WERI-Rb-1 (cell line): ENCODE results near the gene MYOM1.

ENCODE experiments used
- DNase-seq: peaks from one replicate; pipeline ENCODE4 v3.0.0-alpha.2; 2020
- H3K27ac ChIP-seq: fragments of 250-450 bp; sonication (Bioruptor Pico); 2 replicates; pipeline ENCODE4 v1.5.1; 2020; ENCODE audit warnings: mild to moderate bottlenecking, moderate library complexity
- H3K27me3 ChIP-seq: fragments of 250-450 bp; sonication (Bioruptor Pico); 2 replicates; pipeline ENCODE4 v1.5.1; 2021; ENCODE audit warnings: mild to moderate bottlenecking, low read depth, moderate library complexity; ENCODE audit not compliant: insufficient read depth, severe bottlenecking
- H3K36me3 ChIP-seq: fragments of 250-450 bp; sonication (Bioruptor Pico); 2 replicates; pipeline ENCODE4 v1.5.1; 2020; ENCODE audit warnings: mild to moderate bottlenecking, moderate library complexity
- H3K4me3 ChIP-seq: 2 replicates; pipeline ENCODE4 v1.5.1; 2011; ENCODE audit warnings: low read depth, mild to moderate bottlenecking, control low read depth, low read length
- H3K9me3 ChIP-seq: fragments of 250-450 bp; sonication (Bioruptor Pico); 2 replicates; pipeline ENCODE4 v1.5.1; 2021; ENCODE audit warnings: mild to moderate bottlenecking, moderate library complexity; ENCODE audit not compliant: severe bottlenecking
- TF ChIP-seq, protein P1 (sequence below): IDR thresholded peaks from 2 replicates; pipeline ENCODE4 v1.5.1; 2011; ENCODE audit warnings: low read depth, mild to moderate bottlenecking, control low read depth, inconsistent platforms, low read length

The MYOM1 gene

DNA sequence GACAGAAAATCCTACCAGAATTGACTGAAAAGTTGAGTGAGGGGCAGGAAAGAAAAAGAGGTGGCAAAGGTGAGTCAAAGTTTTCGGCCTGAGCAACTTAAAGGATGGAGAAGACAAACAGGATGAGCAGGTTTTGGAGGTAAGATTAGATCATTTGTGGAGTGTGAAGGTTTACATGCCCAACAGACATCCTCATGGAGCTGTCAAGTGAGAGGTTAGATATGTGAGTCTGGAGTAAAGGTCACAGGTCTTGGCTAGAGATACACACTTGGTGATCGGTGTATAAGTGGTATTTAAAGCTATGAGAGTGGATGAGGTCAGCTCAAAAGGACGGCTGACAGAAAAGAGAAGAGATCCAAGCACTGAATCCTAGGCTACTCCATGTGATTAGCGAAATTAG lies 16.7 kb upstream of the MYOM1 start:
- no peaks in the 10 kb centered on the region for H3K27me3 ChIP-seq
- H3K4me3 ChIP-seq = no peak overlapping the region
- no peaks in the 10 kb centered on the region for H3K36me3 ChIP-seq
- TF ChIP-seq, protein P1, sequence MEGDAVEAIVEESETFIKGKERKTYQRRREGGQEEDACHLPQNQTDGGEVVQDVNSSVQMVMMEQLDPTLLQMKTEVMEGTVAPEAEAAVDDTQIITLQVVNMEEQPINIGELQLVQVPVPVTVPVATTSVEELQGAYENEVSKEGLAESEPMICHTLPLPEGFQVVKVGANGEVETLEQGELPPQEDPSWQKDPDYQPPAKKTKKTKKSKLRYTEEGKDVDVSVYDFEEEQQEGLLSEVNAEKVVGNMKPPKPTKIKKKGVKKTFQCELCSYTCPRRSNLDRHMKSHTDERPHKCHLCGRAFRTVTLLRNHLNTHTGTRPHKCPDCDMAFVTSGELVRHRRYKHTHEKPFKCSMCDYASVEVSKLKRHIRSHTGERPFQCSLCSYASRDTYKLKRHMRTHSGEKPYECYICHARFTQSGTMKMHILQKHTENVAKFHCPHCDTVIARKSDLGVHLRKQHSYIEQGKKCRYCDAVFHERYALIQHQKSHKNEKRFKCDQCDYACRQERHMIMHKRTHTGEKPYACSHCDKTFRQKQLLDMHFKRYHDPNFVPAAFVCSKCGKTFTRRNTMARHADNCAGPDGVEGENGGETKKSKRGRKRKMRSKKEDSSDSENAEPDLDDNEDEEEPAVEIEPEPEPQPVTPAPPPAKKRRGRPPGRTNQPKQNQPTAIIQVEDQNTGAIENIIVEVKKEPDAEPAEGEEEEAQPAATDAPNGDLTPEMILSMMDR = no peak
- DNase-seq = no peak
- no peak overlapping the region for H3K27ac ChIP-seq
- H3K9me3 ChIP-seq = peaks cover 10% of the 10 kb centered on the region

DNA sequence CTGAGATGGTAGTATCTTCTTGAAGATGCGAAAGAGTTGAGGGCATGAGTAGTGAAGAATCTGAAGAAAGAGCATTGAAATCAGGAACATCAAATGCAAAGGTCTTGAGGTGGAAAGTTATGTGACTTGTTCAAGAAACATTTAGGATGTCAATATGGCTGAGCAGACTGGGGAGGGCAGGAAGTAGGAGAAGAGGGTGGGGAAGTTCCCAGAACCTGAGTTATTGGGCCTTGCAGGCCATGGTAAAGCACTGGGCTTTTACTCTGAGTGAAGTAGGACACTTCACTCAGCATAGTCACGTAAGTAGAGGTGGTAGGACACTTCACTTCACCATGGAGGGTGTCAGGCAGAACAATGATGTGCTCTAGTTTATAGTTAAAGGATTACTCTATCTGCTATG lies 16.1 kb upstream of the MYOM1 start:
- TF ChIP-seq, protein P1 = no peak
- H3K27me3 ChIP-seq = no peaks in the 10 kb centered on the region
- H3K36me3 ChIP-seq = no peaks in the 10 kb centered on the region
- H3K4me3 ChIP-seq = no peak overlapping the region
- peak overlapping the region; percentile 66 for H3K27ac ChIP-seq
- peaks cover 5% of the 10 kb centered on the region for H3K9me3 ChIP-seq
- DNase-seq = no peak

DNA sequence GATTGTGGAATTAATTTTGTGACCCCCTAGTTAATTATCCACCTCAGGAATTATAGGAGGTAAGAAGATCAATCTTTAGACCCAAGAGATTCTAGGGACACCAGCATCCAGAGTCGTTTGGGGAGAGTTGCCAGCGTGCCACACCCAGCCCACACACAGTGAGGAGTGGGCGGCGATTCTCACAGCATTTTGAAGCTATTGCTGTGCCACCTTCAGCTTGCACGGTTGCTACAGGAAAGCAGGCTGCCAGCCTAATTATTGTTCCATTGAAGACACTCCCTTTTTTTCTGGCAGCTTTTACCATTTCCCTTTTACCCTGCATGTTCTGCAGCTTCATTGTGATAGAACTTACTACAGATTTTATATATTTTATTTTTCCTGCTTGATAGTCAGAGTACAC lies 14.7 kb upstream of the MYOM1 start:
- peak; percentile 22 for DNase-seq
- H3K9me3 ChIP-seq = peaks cover 5% of the 10 kb centered on the region
- H3K27me3 ChIP-seq = no peaks in the 10 kb centered on the region
- TF ChIP-seq, protein P1 = no peak
- no peaks in the 10 kb centered on the region for H3K36me3 ChIP-seq
- peak overlapping the region; percentile 66 for H3K27ac ChIP-seq
- H3K4me3 ChIP-seq = no peak overlapping the region

DNA sequence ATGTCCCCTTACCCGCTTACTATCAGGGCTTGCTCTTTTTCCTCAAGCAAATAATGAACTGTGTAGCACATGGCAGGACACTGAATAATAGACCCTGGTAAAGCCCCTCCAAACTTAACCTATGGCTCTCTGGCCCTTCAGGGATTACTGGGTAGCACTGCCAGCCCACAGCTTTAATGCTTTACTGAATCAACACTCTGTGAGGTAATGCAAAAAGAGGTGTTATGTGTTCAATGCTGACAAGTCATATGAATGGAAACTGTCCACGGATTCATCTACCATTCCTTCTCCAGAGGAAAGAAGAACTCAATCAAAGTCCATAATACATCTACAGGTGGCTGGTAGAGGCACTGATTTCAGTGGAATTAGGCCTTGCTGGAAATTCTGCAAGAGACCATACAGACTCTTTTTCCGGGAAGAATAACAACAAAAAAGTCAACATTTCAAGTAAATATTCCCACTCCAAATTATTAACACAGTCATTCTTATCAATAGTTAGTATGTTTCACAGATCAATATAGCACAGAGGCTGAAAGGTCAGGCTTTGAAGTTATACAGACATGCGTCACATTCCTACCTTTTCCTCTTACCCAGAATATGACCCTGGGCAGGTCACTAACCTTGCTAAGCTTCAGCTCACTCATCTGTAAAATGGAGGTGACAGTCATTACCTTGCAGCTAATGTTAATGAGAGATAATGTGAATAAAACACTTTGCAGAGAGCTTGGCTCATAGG lies 13.8 kb upstream of the MYOM1 start:
- Histone ChIP-seq H3K36me3 (no peaks in the 10 kb centered on the region), H3K27me3 (no peaks in the 10 kb centered on the region), H3K9me3 (peaks cover 5% of the 10 kb centered on the region), H3K4me3 (no peak overlapping the region), H3K27ac (no peak overlapping the region; the same call in 1 of the 2 replicates)
- TF ChIP-seq, protein P1 = no peak
- DNase-seq = no peak

DNA sequence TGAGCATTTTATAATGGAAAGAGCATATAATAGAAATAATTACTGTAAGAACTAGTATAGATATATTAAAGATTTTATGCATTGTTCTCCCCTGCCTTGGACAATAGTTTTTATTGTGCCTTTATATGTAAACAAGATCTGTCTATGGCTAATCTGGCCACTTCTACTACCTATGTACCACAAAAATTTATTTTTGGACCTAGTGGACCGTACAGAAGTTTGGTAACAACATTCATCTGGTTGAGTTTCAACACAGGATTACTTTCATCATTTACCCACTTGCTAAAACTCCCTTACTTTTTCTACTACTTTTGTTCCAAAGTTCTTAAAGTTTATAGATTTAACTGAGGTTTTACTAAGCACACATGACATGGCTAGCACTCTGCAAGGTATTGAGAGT lies 13.2 kb upstream of the MYOM1 start:
- TF ChIP-seq, protein P1 = no peak
- no peak overlapping the region for H3K27ac ChIP-seq
- no peak for DNase-seq
- no peaks in the 10 kb centered on the region for H3K36me3 ChIP-seq
- H3K9me3 ChIP-seq = peaks cover 5% of the 10 kb centered on the region
- H3K27me3 ChIP-seq = no peaks in the 10 kb centered on the region
- no peak overlapping the region for H3K4me3 ChIP-seq
